ENCODE data around the gene TMEM179. TPM values are rescaled to one million over a fixed set of nuclear protein-coding genes. Genes with fewer than 3 reads are reported as not detected.
A peak's percentile ranks its signal among the peaks of the same experiment; 100 is the strongest.

Gene TMEM179
- total RNA-seq, 1 experiment from 2014 or later: not detected

GRCh38 chr14:104555430-104556255 lies 48.9 kb downstream of the TMEM179 start:
- TF ChIP-seq CTCF (IDR thresholded peaks at IDR 0.05; ENCODE audit: insufficient read depth in 1 of 2, low read depth in 1 of 2, low read length in 1 of 2, severe bottlenecking in 1 of 2, unreplicated experiment in 1 of 2): no peak
- DNase-seq: peak in 1 of 2 experiments; percentile 20
- Mint-ChIP-seq H3K4me1 (ENCODE audit: low read depth, unreplicated experiment) (no peaks in the 10 kb centered on the region), H3K27ac (ENCODE audit: unreplicated experiment) (no peak overlapping the region), H3K36me3 (ENCODE audit: insufficient read depth, unreplicated experiment) (no peaks in the 10 kb centered on the region), H3K4me3 (ENCODE audit: unreplicated experiment) (no peak overlapping the region), H3K27me3 (ENCODE audit: insufficient read depth, unreplicated experiment) (peaks cover 29% of the 10 kb centered on the region), H3K9me3 (ENCODE audit: unreplicated experiment) (no peaks in the 10 kb centered on the region)
- Histone ChIP-seq H3K9me3 (no peaks in the 10 kb centered on the region), H3K27me3 (replicated peaks; ENCODE audit: control insufficient read depth, insufficient read depth, low read length) (peaks cover 2% of the 10 kb centered on the region), H3K4me1 (no peaks in the 10 kb centered on the region), H3K4me3 (ENCODE audit: low read depth, low read length) (no peak overlapping the region), H3K36me3 (ENCODE audit: control insufficient read depth, insufficient read depth, low read length) (no peaks in the 10 kb centered on the region)
- ChIA-PET POLR2A (no interaction called here), CTCF (interaction anchor here (0.6 kb wide), 2 partner anchors 8 to 957 kb away, joined by 3 read pairs; no protein-coding TSS in a partner anchor)
- intact Hi-C loops (cut with micrococcal nuclease; ENCODE audit: unreplicated experiment): no loop called here
- BruUV-seq (replicated peaks): no TSS peak

GRCh38 chr14:104554608-104555429 lies 49.8 kb downstream of the TMEM179 start:
- peaks cover 5% of the 10 kb centered on the region; the same call in 1 of the 2 replicates for H3K9me3 ChIP-seq
- no peak overlapping the region for H3K27ac Mint-ChIP-seq (ENCODE audit: unreplicated experiment)
- ChIA-PET CTCF (no interaction called here), POLR2A (no interaction called here)
- no peaks in the 10 kb centered on the region for H3K9me3 Mint-ChIP-seq (ENCODE audit: unreplicated experiment)
- H3K36me3 Mint-ChIP-seq (ENCODE audit: insufficient read depth, unreplicated experiment): no peaks in the 10 kb centered on the region
- H3K36me3 ChIP-seq (ENCODE audit: control insufficient read depth, insufficient read depth, low read length): no peaks in the 10 kb centered on the region
- H3K4me3 ChIP-seq (ENCODE audit: low read depth, low read length): no peak overlapping the region
- intact Hi-C loops (cut with micrococcal nuclease; ENCODE audit: unreplicated experiment): no loop called here
- peaks cover 2% of the 10 kb centered on the region for H3K27me3 ChIP-seq (replicated peaks; ENCODE audit: control insufficient read depth, insufficient read depth, low read length)
- TF ChIP-seq CTCF (IDR thresholded peaks at IDR 0.05; ENCODE audit: insufficient read depth in 1 of 2, low read depth in 1 of 2, low read length in 1 of 2, severe bottlenecking in 1 of 2, unreplicated experiment in 1 of 2): no peak
- H3K4me3 Mint-ChIP-seq (ENCODE audit: unreplicated experiment): no peak overlapping the region
- no peaks in the 10 kb centered on the region for H3K4me1 ChIP-seq
- peaks cover 33% of the 10 kb centered on the region for H3K27me3 Mint-ChIP-seq (ENCODE audit: insufficient read depth, unreplicated experiment)
- BruUV-seq (replicated peaks): no TSS peak
- H3K4me1 Mint-ChIP-seq (ENCODE audit: low read depth, unreplicated experiment): no peaks in the 10 kb centered on the region
- DNase-seq: peak in 1 of 2 experiments; percentile 31

- no TSS peak for BruUV-seq (replicated peaks)
- DNase-seq: no peak
- no peaks in the 10 kb centered on the region for H3K9me3 Mint-ChIP-seq (ENCODE audit: unreplicated experiment)
- no peaks in the 10 kb centered on the region for H3K4me1 Mint-ChIP-seq (ENCODE audit: low read depth, unreplicated experiment)
- peaks cover 33% of the 10 kb centered on the region for H3K27me3 Mint-ChIP-seq (ENCODE audit: insufficient read depth, unreplicated experiment)
- Histone ChIP-seq H3K4me3 (ENCODE audit: low read depth, low read length) (no peak overlapping the region), H3K9me3 (peaks cover 5% of the 10 kb centered on the region; the same call in 1 of the 2 replicates), H3K4me1 (no peaks in the 10 kb centered on the region), H3K27me3 (replicated peaks; ENCODE audit: control insufficient read depth, insufficient read depth, low read length) (peaks cover 5% of the 10 kb centered on the region), H3K36me3 (ENCODE audit: control insufficient read depth, insufficient read depth, low read length) (no peaks in the 10 kb centered on the region)
- CTCF ChIA-PET: interaction anchor here (1.2 kb wide), 1 partner anchor 10 kb away, joined by 3 read pairs; no protein-coding TSS in a partner anchor
- H3K27ac Mint-ChIP-seq (ENCODE audit: unreplicated experiment): no peak overlapping the region
- TF ChIP-seq CTCF (IDR thresholded peaks at IDR 0.05; ENCODE audit: insufficient read depth in 1 of 2, low read depth in 1 of 2, low read length in 1 of 2, severe bottlenecking in 1 of 2, unreplicated experiment in 1 of 2): no peak
- no peaks in the 10 kb centered on the region for H3K36me3 Mint-ChIP-seq (ENCODE audit: insufficient read depth, unreplicated experiment)
- POLR2A ChIA-PET: no interaction called here
- intact Hi-C loops (cut with micrococcal nuclease; ENCODE audit: unreplicated experiment): no loop called here
- H3K4me3 Mint-ChIP-seq (ENCODE audit: unreplicated experiment): no peak overlapping the region
Measured at GRCh38 chr14:104554088-104554607, 50.4 kb downstream of the TMEM179 start.

Data from Caco-2 (cell line).